Amygdala (tissue), 56 donors: ENCODE data around the gene CMIP.

Experiments
- DNase-seq, 56 donors: peaks; one replicate each; lab custom pipeline; 2025; lab: John Stamatoyannopoulos, UW

CMIP gene

DNA sequence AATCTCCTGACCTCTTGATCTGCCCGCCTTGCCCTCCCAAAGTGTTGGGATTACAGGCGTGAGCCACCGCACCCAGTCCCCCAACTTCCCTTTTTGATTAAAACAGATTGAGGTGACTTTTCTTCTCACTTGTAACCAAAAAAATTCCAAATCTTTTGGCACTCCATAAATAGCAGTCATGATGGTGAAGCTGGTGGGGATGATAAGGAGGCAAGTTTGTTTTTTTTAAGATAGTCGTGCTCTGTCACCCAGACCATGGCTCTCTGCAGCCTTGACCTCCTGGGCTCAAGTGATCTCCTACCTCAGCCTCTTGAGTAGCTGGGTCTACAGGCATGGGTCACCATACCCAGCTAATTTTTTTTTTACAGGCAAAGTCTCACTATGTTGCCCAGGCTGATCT, 299.8 kb downstream of the CMIP start:
- DNase-seq, result no peak

DNA sequence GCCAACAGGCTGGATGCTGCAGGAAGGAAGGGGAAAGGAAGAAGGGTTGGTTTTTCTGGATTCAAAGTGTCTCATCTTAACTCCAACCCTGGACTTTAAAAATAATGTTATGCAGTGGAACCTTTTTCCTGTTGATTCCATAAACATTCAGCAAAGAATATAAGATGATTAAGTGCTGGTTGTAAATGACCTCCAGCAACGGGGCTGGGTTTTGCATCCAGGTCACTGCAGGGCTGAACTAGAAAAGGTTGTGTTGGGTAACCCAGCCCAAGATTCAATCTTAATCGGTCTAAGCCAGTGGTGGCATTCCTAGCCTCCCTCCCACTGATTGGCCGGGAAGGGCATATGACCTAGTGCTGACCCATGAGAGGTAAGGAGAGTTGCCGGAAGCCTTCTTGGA, 300.3 kb downstream of the CMIP start:
- no peak for DNase-seq

DNA sequence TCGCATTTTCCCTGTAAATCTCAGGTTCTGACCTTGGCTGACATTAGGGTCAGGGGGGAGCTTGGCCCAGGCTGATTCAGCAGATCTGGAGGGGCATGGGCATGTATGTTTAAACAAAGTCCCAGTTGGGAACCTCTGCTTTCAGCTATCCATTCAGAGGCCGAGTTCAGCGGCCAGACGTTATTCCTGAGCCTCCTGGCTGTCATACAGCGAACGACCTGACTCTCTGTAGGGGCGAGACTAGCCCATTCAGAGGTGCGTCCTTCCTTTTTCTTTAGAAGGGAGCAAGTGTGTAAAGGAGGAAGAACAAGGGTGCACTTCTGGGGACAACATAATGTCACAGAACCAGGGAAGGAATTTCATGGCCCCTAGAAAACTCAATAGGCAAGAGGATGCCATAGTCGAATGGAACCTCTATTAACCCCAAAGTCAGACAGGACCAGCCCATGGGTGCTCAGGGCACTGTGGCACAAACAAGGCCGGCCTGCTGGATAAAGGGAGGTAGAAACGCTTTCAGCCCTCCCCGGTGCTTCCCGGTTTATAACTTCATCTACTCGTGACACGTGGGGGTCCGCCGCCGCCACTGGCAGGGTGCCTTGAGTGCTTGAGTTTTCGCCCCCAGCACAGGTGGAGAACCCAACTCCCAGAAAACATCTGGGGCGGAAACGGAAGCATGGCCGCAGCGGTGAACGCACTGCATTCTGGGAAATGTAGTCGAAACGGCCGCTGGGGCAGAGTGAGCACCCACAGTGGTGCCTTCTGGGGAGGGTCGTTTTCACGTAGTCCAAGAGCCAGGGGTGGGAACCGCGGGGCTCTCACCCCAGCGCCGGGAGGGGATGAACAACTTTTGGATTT, 301.3 kb downstream of the CMIP start:
- DNase-seq, result peak in 46 of 56 donors; percentile 10 to 73 (median 44)

DNA sequence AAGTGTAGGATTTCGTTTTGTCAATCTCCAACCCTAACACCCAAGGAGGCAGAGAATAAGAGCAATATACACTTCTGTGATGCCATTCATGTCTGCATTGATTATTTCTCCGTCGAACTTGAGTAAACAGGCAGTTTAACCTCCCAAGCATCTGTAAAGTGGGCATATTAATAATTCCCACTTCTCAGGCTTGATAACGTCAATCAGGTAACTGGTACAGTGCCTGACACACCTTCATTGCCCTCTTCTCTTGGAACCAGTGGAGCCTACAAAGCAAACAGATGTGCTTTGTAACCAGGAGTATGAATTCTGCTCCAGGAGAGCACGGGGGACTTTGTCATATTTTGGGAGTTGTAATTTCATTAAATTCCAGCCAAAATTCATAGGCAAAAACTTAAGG, 302.0 kb downstream of the CMIP start:
- no peak for DNase-seq

DNA sequence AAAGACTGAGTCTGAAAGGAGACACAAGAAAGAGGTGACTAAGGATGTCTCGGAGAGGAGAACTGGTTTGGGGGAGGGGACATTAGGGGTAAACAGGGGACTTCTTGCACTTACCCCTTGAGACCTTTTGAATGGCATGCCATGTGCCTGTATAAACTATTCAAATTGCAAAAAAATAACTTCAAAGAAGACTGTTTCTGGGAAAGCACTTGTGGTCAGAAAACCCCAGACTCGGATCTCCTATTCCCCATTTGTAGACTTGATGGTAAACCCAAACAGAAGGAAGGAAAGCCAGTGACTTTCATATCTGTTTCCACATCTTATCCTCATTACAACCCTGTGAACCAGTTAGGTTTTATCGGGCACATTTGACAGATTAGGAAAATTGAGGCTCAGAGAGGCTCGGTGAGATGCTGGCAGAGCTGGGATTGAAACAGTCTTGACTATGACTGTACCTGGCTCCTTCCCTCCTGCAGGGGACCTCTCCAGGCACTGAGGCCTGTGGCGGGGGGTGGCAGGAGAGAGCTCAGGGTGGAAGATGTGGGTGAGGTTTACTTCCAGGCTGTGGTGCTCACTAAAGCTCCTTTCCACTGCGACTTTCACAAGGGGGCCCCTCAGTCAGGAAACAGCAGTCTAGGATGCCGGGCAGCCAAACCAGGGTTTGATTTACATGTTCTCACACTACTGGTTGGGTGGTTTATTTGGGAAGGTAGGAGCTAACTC, 304.0 kb downstream of the CMIP start:
- DNase-seq, result no peak

DNA sequence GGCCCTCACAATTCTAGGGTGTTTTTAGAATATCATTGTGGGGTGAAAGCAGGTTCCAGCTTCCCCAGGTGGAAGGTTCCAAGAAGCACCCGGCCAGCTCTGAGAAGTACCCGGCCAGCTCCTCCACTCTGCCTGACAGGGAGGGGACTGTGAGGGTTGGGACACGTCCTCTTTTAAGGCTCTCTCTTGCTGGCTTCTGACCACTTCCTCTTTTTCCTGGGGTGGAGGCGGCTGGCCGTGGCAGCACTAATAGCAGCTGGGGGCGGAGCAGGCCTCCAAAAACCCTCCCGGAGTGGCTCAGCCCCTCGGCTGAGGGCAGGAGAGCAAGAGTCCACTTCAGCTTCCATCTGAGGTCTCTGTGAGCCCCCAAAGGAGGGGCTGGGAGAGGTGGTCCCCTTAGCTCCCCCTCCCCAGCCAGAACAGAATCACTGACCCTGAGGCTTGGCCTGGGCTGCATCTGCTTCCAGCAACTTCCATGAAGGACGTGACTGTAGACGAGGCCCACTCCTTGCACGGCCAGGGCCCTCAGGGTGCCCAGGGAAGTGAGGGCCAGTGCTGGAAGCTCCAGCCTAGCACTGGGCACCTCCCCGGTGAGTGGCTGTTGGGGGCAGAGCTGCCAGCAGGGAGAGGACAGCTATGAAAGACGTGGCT, 307.7 kb downstream of the CMIP start:
- DNase-seq, result peak in 29 of 56 donors; percentile 4 to 54 (median 18)

DNA sequence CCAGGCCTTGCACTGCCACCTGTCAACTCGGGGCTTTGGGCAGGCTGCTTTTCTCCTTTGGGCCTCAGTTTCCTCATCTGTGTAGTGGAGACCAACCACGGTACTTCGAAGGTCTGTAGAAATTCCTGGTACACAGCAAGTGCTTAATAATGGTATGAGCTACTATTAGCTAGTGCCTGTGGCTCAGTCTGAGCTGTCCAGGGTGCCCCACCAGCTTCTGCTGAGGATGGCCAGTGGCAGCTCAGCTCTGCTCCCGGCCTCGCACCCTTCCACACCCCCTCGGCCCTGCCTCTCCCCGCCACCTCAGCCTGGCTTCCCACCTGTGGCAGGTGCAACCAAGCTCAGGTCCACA, 308.2 kb downstream of the CMIP start:
- DNase-seq, result no peak

DNA sequence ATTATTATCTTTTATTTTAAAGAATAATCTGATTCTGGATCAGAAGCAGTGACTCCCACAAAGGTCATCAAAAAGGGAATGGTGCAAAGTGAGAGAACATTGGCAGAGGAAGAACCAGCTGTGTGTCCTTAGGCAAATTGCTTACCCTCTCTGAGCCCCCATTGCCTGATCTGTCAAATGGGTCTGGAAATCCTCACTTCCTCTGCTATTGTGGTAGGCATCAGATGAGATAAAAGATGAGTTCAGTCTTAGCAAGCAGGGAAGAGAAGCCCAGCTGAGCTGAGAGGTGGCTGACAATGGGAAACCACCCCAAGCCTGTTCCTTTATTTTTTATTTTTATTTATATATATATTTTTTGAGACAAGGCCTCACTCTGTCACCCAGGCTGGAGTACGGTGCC, 310.2 kb downstream of the CMIP start:
- no peak for DNase-seq

DNA sequence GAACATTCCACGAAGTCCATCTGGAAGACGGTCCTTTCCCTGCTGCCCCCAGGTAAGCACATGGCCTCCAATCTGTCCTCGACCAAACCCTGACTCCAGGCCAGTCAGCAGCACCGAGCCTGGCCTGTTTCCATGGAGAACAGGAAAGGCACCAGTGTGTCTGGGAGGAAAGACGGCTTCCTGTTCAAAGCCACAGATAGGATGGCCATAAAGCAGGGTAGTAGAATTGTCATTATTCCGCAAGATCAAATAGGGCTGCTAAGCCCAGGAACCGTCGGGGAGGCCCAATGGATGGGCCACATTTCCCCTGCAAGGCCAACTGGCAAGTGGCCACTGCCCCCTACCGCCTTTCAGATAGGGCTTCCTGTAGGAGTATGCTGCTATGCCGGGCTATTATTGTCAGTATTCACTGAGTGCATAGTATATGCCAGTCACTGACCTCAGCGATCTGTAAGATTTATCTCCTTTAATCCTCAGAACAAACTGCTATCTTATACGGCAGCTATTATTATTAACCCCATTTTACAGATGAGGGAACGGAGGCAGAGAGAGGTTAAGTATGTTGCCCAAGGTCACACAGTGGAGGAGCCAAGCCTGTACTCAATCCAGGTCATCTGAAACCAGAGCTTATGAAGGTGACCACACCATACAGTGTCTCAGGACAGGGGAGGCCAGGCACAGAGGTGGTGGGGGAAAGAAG, 311.5 kb downstream of the CMIP start:
- peak in 8 of 56 donors; percentile 5 to 43 (median 14) for DNase-seq

DNA sequence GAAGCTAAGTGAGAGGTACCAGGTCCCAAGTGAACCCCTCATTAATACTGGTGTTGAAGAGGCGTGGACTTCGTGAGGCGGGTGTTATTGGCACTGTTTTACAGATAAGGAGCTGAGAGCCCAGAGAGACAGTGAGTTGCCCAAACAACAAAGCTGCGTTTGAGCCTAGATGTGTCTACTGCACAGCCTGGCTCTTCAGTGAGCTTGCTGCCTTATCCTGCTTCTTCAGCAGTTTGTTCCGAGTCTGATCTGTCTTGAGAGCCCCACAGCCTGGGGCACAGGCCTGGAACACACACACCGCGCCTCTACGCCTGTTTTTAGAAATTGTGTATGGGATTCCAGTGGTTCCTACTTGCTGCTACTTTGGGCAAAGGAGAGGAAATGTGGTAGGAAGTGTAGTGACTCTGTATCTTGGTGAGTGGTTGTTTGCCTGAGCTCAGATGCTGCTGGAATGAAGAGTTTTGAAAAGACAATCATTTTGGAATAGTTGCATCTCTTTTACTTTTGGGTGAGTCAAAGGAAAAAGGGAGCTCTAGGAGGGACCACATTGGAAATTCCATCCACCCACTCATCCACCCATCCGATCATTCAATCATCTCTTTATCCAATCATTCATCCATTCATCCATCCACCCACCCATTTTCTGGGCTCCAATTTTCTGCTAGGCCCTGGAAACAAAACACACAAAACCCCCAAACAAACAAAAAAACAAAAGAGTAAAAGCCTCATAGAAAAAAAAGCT, 312.2 kb downstream of the CMIP start:
- no peak for DNase-seq

DNA sequence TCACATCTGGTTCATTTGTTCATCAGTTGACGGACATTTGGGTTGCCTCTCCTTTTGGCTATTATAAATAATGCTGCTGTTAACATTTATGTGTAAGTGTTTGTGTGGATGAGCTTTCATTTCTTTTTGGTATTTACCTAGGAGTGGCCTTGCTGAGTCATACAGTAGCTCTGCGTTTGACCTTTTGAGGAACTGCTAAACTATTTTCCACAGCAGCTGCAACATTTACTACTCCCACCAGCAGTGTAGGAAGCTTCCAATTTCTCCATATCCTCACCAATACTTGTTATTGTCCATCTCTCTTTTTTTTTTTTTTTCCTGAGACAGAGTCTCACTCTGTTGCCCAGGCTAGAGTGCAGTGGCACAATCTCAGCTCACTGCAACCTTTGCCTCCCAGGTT, 313.8 kb downstream of the CMIP start:
- no peak for DNase-seq
